LNCAP (cell line): Measurements from ENCODE around the gene UNC5B.

Experiments used
- TF ChIP-seq, protein P1 (sequence below): fragments of 450-650 bp; IDR thresholded peaks from 2 replicates; pipeline ENCODE4 v1.5.1; 2017; ENCODE audit warnings: mild to moderate bottlenecking

Gene UNC5B

DNA sequence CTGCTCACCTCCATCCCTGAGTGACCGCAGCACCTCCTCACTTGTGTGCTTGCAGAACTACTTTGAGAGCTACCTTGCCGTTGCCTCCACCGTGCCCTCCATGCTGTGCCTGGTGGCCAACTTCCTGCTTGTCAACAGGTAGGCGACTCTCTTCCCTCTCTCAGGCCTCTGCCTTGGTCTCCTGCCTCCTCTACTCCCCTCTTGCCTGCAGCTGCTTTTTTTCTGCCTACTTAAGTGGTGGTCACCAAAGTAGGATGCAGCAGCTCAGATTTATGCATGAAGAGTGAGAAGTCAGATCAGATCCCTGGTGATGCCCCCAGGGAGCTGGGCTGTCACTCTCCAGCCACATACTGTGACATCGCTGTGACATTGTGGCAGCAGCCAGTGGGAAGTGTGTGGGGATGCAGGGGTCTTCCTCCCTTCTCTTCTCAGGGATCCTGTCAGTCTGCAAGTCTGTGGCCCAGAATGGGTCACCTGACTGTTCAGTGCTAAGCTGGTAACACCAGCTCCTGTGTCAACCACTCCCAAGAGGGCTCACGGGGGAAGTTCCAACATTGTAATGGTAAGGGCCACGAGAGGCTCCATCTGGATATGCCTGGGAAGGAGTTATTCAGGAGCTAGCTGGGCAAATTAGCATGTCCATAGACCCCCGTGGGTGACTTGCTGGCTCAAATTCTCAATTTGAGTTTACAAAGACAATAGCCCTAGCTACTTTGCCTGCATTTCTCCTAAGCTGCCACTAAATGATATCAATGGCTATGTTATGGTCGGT lies 132.0 kb downstream of the UNC5B start:
- TF ChIP-seq, protein P1, sequence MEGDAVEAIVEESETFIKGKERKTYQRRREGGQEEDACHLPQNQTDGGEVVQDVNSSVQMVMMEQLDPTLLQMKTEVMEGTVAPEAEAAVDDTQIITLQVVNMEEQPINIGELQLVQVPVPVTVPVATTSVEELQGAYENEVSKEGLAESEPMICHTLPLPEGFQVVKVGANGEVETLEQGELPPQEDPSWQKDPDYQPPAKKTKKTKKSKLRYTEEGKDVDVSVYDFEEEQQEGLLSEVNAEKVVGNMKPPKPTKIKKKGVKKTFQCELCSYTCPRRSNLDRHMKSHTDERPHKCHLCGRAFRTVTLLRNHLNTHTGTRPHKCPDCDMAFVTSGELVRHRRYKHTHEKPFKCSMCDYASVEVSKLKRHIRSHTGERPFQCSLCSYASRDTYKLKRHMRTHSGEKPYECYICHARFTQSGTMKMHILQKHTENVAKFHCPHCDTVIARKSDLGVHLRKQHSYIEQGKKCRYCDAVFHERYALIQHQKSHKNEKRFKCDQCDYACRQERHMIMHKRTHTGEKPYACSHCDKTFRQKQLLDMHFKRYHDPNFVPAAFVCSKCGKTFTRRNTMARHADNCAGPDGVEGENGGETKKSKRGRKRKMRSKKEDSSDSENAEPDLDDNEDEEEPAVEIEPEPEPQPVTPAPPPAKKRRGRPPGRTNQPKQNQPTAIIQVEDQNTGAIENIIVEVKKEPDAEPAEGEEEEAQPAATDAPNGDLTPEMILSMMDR, result no peak

DNA sequence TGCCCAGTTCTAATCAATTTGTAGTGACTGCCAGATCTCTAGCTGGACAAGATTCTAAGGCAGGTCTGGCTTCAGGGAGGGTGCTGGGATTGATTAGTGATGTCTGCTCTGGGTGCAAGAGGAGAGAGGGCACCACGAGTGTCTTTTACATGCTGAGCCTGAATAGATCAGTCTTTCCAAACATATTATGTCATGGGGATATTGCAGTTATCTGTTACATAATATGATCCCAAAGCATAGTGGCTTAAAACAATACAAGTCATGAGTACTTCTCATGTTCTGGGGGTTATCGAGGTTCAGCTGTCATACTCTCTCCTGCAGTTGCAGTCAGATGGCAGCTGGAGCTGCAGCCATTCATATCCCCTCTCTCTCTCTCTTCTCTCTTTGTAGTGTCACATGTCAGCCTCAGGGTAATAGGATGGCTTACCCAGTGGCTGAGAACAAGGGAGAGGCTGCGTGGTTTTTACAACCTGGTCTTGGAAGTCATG lies 132.7 kb downstream of the UNC5B start:
- TF ChIP-seq, protein P1, result no peak

GRCh38 chr10:71345694-71346093 lies 133.3 kb downstream of the UNC5B start:
- TF ChIP-seq, protein P1, result no peak

GRCh38 chr10:71346731-71347130 lies 134.4 kb downstream of the UNC5B start:
- TF ChIP-seq, protein P1, result no peak

- TF ChIP-seq, protein P1, result no peak
These were observed 135.4 kb downstream of the UNC5B start for GRCh38 chr10:71347587-71348395.

- TF ChIP-seq, protein P1, result no peak
These were observed 136.5 kb downstream of the UNC5B start for GRCh38 chr10:71348850-71349249.

- TF ChIP-seq, protein P1, result no peak
These were observed 137.0 kb downstream of the UNC5B start for GRCh38 chr10:71349406-71349805.
